Stomach (tissue), 9 donors: Measurements from ENCODE around the gene HS6ST3. TPM values are rescaled to one million over a fixed set of nuclear protein-coding genes. Genes with fewer than 3 reads are reported as not detected.
A peak's percentile ranks its signal among the peaks of the same experiment; 100 is the strongest.

Experiments used
- DNase-seq, 2 donors: peaks; one replicate each; pipeline versions ENCODE4 v3.0.0 to v3.0.0-alpha.2; 2013 to 2019
- H3K27ac ChIP-seq, 5 donors: fragments of 200-600 bp in 4 of 5; sonication (generic) in 4 of 5; one replicate each; pipeline ENCODE4 v1.5.1; 2013 to 2019; ENCODE audit warnings: mild to moderate bottlenecking in 1 of 5, moderate library complexity in 1 of 5
- H3K27me3 ChIP-seq, 3 donors: fragments of 200-600 bp; sonication (generic); one replicate each; pipeline ENCODE4 v1.5.1; 2017 to 2019; ENCODE audit warnings: mixed run types in 1 of 3
- H3K36me3 ChIP-seq, 4 donors: fragments of 200-600 bp; sonication (generic); 1 replicate in 3 of 4; 2 replicates in 1 of 4; pipeline ENCODE4 v1.5.1; 2016 to 2019
- H3K4me1 ChIP-seq, 4 donors: fragments of 200-600 bp; sonication (generic); one replicate each; pipeline ENCODE4 v1.5.1; 2016 to 2019
- H3K4me3 ChIP-seq, 4 donors: fragments of 200-600 bp; sonication (generic) in 3 of 4; one replicate each; pipeline ENCODE4 v1.5.1; 2016 to 2019; ENCODE audit warnings: mild to moderate bottlenecking in 1 of 4
- H3K9me3 ChIP-seq, 4 donors: fragments of 200-600 bp; sonication (generic); one replicate each; pipeline ENCODE4 v1.5.1; 2016 to 2019
- CTCF ChIP-seq, 7 experiments: fragments of 450-650 bp in 4 of 7; fragments of 200-600 bp in 3 of 7; sonication (generic) in 3 of 7; IDR thresholded peaks; one replicate each; pipeline ENCODE4 v1.5.1; 2016 to 2019; ENCODE audit warnings: antibody characterized with exemption in 7 of 7, control low read depth in 2 of 7, mild to moderate bottlenecking in 1 of 7
- EP300 ChIP-seq: sonication (generic); formaldehyde crosslinking; IDR thresholded peaks from one replicate; pipeline ENCODE4 v1.6.1; 2017; ENCODE audit warnings: antibody characterized with exemption
- POLR2A ChIP-seq, 4 donors: fragments of 450-650 bp; IDR thresholded peaks; one replicate each; pipeline ENCODE4 v1.6.1; 2016; ENCODE audit warnings: antibody characterized with exemption in 4 of 4, control low read depth in 2 of 4, mild to moderate bottlenecking in 1 of 4, moderate library complexity in 1 of 4
- POLR2AphosphoS5 ChIP-seq, 3 donors: sonication (generic); formaldehyde crosslinking; IDR thresholded peaks; one replicate each; pipeline ENCODE4 v1.6.1; 2016; ENCODE audit warnings: antibody characterized with exemption in 3 of 3
- WGBS, 5 donors: extraction: QIAGEN DNeasy Blood & Tissue Kit in 3 of 5; methylation state at CpG; one replicate each; pipeline versions ENCODE4 v1.1.5 to v1.1.7; 2013 to 2018; 5-methylcytosine and 5-hydroxymethylcytosine counted together
- intact Hi-C: fragments of 100-400 bp; cut with DNase I; formaldehyde crosslinking; loops from one replicate; pipeline ENCODE4 v1.15.1; 2023; ENCODE audit warnings: low total_unique reads
- polyA plus RNA-seq, 3 donors: library from polyadenylated mRNA; stranded (reverse); fragments of 200-250 nt; gene quantifications; one replicate each; pipeline ENCODE4 v1.2.3, GENCODE V29; 2013
- total RNA-seq, 5 donors: library from RNA; depleted of rRNA; stranded (reverse); fragments of >200 nt; gene quantifications; one replicate each; pipeline versions ENCODE4 v1.1.0 to v1.2.3, GENCODE V29; 2014 to 2016
- donor health status: healthy with polysubstance abuse.
- donor health status: Bipolar disorder and iron deficiency.
- donor health status: healthy.

Gene HS6ST3
- total and polyA plus RNA-seq, 8 donors, result 0.15 to 4.0 (median 0.75) TPM; not detected in 1

GRCh38 chr13:96540670-96541069 is 450.8 kb downstream of the HS6ST3 start:
- no peak for TF ChIP-seq POLR2AphosphoS5 (IDR thresholded peaks at IDR 0.05)
- no peak for TF ChIP-seq POLR2A (IDR thresholded peaks at IDR 0.05)
- no peak for TF ChIP-seq EP300
- TF ChIP-seq CTCF (IDR thresholded peaks at IDR 0.05), result no peak
- Histone ChIP-seq H3K4me3 (no peak overlapping the region), H3K36me3 (no peaks in the 10 kb centered on the region), H3K9me3 (no peaks in the 10 kb centered on the region), H3K27me3 (no peaks in the 10 kb centered on the region), H3K27ac (no peak overlapping the region), H3K4me1 (no peaks in the 10 kb centered on the region)
- 65 to 83% (median 69%) methylated on average over 3 of the region's 3 CpGs for WGBS, 5 donors
- intact Hi-C loops, result no loop called here
- DNase-seq, result no peak

GRCh38 chr13:96542986-96543385 is 453.1 kb downstream of the HS6ST3 start:
- intact Hi-C loops, result no loop called here
- Histone ChIP-seq H3K36me3 (no peaks in the 10 kb centered on the region), H3K27me3 (no peaks in the 10 kb centered on the region), H3K27ac (no peak overlapping the region), H3K4me3 (no peak overlapping the region), H3K9me3 (no peaks in the 10 kb centered on the region), H3K4me1 (no peaks in the 10 kb centered on the region)
- no peak for DNase-seq
- no peak for TF ChIP-seq CTCF (IDR thresholded peaks at IDR 0.05)
- 66 to 88% (median 84%) methylated on average over 2 of the region's 2 CpGs for WGBS, 5 donors

- WGBS, 5 donors, result 43 to 51% (median 46%) methylated on average over 2 of the region's 2 CpGs
- TF ChIP-seq POLR2A (IDR thresholded peaks at IDR 0.05) (no peak), EP300 (no peak), POLR2AphosphoS5 (IDR thresholded peaks at IDR 0.05) (no peak), CTCF (IDR thresholded peaks at IDR 0.05) (no peak)
- no peaks in the 10 kb centered on the region for H3K4me1 ChIP-seq
- no peaks in the 10 kb centered on the region for H3K27me3 ChIP-seq
- H3K27ac ChIP-seq, result no peak overlapping the region
- intact Hi-C loops, result no loop called here
- no peaks in the 10 kb centered on the region for H3K36me3 ChIP-seq
- no peak overlapping the region for H3K4me3 ChIP-seq
- no peak for DNase-seq
- H3K9me3 ChIP-seq, result no peaks in the 10 kb centered on the region
Measured at GRCh38 chr13:96544957-96545356, 455.1 kb downstream of the HS6ST3 start.

- H3K27ac ChIP-seq, result no peak overlapping the region
- 76 to 93% (median 89%) methylated on average over 3 of the region's 3 CpGs for WGBS, 5 donors
- no peak for TF ChIP-seq CTCF (IDR thresholded peaks at IDR 0.05)
- no peak for DNase-seq
- H3K27me3 ChIP-seq, result no peaks in the 10 kb centered on the region
- intact Hi-C loops, result no loop called here
- no peaks in the 10 kb centered on the region for H3K4me1 ChIP-seq
- H3K9me3 ChIP-seq, result no peaks in the 10 kb centered on the region
- no peaks in the 10 kb centered on the region for H3K36me3 ChIP-seq
- no peak overlapping the region for H3K4me3 ChIP-seq
Measured at GRCh38 chr13:96546463-96546862, 456.6 kb downstream of the HS6ST3 start.

- DNase-seq, result peak in 1 of 2 donors; percentile 40
- no peak for TF ChIP-seq CTCF (IDR thresholded peaks at IDR 0.05)
- no peak for TF ChIP-seq POLR2A (IDR thresholded peaks at IDR 0.05)
- no peak for TF ChIP-seq POLR2AphosphoS5 (IDR thresholded peaks at IDR 0.05)
- no peak for TF ChIP-seq EP300
- 43 to 60% (median 52%) methylated on average over 4 to 5 of the region's 5 CpGs for WGBS, 5 donors
Measured at GRCh38 chr13:96551546-96551945, 461.6 kb downstream of the HS6ST3 start.

More at GRCh38 chr13:96551546-96551945, 461.6 kb downstream of the HS6ST3 start:
- intact Hi-C loops, result no loop called here
- Histone ChIP-seq H3K4me3 (no peak overlapping the region), H3K36me3 (no peaks in the 10 kb centered on the region), H3K9me3 (no peaks in the 10 kb centered on the region), H3K4me1 (no peaks in the 10 kb centered on the region), H3K27ac (no peak overlapping the region), H3K27me3 (no peaks in the 10 kb centered on the region)
